OCI-LY7 (cell line): Measurements from ENCODE around the gene PTPRT. TPM values are rescaled to one million over a fixed set of nuclear protein-coding genes. Genes with fewer than 3 reads are reported as not detected.

Experiments used
- BruUV-seq: library from RNA; stranded (reverse); fragments of 400-500 nt; replicated peaks from 2 replicates; lab custom pipeline; 2021; lab: Mats Ljungman, UMichigan
- CTCF ChIA-PET: fragments of 300-600 bp; sonication (Branson Sonifier 250); formaldehyde crosslinking; loops from one replicate; lab custom pipeline; 2022; ENCODE audit warnings: antibody characterized with exemption; ENCODE audit not compliant: unreplicated experiment; lab: Charles Lee
- POLR2A ChIA-PET: fragments of 300-600 bp; sonication (Branson Sonifier 250); formaldehyde crosslinking; loops from one replicate; lab custom pipeline; 2022; ENCODE audit warnings: antibody characterized with exemption; lab: Charles Lee
- DNase-seq: peaks from one replicate; pipeline ENCODE4 v3.0.0-alpha.2; 2015; ENCODE audit warnings: low spot score
- H2AFZ ChIP-seq: fragments of 200-600 bp; sonication (generic), shearing (Covaris generic); 2 replicates; pipeline ENCODE4 v1.6.1; 2014; ENCODE audit warnings: mild to moderate bottlenecking, antibody characterized with exemption, low read length, moderate library complexity
- H3K27ac ChIP-seq: fragments of 200-600 bp; sonication (generic); 2 replicates; pipeline ENCODE4 v1.5.1; 2014; ENCODE audit warnings: mixed run types, low read depth, mild to moderate bottlenecking, moderate library complexity, low read length, inconsistent platforms; ENCODE audit not compliant: poor library complexity, severe bottlenecking
- H3K36me3 ChIP-seq: fragments of 200-600 bp; sonication (generic); 2 replicates; pipeline ENCODE4 v1.6.1; 2014; ENCODE audit warnings: mild to moderate bottlenecking, antibody characterized with exemption, low read length, moderate library complexity, mixed read lengths; ENCODE audit not compliant: insufficient read depth
- H3K4me1 ChIP-seq: fragments of 200-600 bp; sonication (generic); 2 replicates; pipeline ENCODE4 v1.5.1; 2014; ENCODE audit warnings: mild to moderate bottlenecking, low read length; ENCODE audit not compliant: insufficient read depth, poor library complexity, severe bottlenecking
- H3K4me2 ChIP-seq: fragments of 200-600 bp; sonication (generic); 2 replicates; pipeline ENCODE4 v1.6.1; 2014; ENCODE audit warnings: mild to moderate bottlenecking, low read length
- H3K4me3 ChIP-seq: fragments of 200-600 bp; sonication (generic); 2 replicates; pipeline ENCODE4 v1.5.1; 2014; ENCODE audit warnings: mild to moderate bottlenecking, low read depth, low read length; ENCODE audit not compliant: poor library complexity, severe bottlenecking
- H3K79me2 ChIP-seq: fragments of 200-600 bp; sonication (generic); 2 replicates; pipeline ENCODE4 v1.6.1; 2016; ENCODE audit warnings: low read depth, mild to moderate bottlenecking, low read length, moderate library complexity, mixed read lengths; ENCODE audit not compliant: insufficient read depth
- H3K9me2 ChIP-seq: fragments of 200-600 bp; sonication (generic); 2 replicates; pipeline ENCODE4 v1.6.1; 2016; ENCODE audit warnings: mild to moderate bottlenecking, low read length, mixed read lengths; ENCODE audit not compliant: insufficient read depth
- H3K9me3 ChIP-seq: fragments of 200-600 bp; sonication (generic); 2 replicates; pipeline ENCODE4 v1.6.1; 2014; ENCODE audit warnings: mild to moderate bottlenecking, mixed run types, low read length, mixed read lengths
- H4K20me1 ChIP-seq: fragments of 200-600 bp; sonication (generic); 2 replicates; pipeline ENCODE4 v1.6.1; 2014; ENCODE audit warnings: mild to moderate bottlenecking, antibody characterized with exemption, low read length, moderate library complexity, mixed read lengths; ENCODE audit not compliant: insufficient read depth
- CTCF ChIP-seq: fragments of 200-600 bp; sonication (generic); conservative IDR thresholded peaks from 2 replicates; pipeline ENCODE4 v1.5.1; 2014; ENCODE audit warnings: mild to moderate bottlenecking, antibody characterized with exemption, low read length, moderate library complexity, mixed read lengths
- EZH2phosphoT487 ChIP-seq: fragments of 200-600 bp; sonication (generic); IDR thresholded peaks from 2 replicates; pipeline ENCODE4 v1.6.1; 2018; ENCODE audit warnings: low read depth, borderline replicate concordance, mild to moderate bottlenecking, mixed run types, antibody characterized with exemption, low read length, moderate library complexity, mixed read lengths
- intact Hi-C: fragments of 100-400 bp; cut with micrococcal nuclease; formaldehyde crosslinking; loops from one replicate; pipeline ENCODE4 v1.10.0; 2022; ENCODE audit not compliant: unreplicated experiment
- total RNA-seq, 2 experiments: library from RNA; depleted of rRNA in 1 of 2; stranded (reverse); fragments of >200 nt in 1 of 2; shearing (Covaris generic) in 1 of 2; gene quantifications; 2 replicates each; pipeline ENCODE4 v1.2.3, GENCODE V29; 2014 to 2022

The PTPRT gene
- total RNA-seq, 2 experiments from 2014 or later: not detected

DNA sequence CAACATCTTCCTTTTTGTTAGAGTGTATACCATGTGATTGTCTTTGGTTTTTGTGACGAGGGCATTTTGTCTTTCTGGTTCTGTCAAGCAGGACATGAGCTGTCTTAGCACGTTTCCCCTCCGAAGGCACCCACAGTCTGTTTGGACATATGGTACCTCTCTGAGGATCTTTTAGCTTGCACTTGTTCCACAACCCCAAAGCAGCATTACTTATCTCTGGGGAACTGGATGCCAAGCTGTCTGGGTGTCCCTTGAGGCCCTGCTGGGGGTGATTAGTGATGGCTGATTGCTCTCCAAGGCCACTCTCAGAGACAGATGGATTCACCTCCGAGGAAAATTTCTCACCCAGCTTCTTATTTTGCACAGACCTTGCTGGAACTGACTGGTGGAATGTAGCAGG, 1126.6 kb downstream of the PTPRT start:
- CTCF ChIA-PET: no interaction called here

DNA sequence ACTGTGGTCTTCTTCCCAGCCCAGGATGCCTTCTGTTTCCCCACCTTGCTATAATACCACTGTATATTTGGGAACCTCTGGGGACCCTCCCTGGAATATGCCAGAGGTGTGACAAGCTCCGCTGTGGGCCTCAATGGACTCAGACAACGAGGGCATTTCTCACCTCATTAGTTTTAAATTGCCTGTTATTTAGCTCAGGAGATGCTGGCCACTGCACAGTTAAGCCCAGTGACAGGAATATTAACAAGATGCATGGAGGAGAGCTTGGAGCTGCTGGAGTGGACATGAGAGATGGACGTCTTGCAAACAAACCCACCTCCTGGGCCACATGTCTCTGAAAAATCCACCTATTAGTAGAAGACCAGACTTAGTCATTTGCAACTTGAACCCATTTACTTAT, 1136.4 kb downstream of the PTPRT start:
- TF ChIP-seq CTCF (no peak), EZH2phosphoT487 (no peak)

More for the DNA sequence above, 1126.6 kb downstream of the PTPRT start:
- Histone ChIP-seq H3K4me1 (no peaks in the 10 kb centered on the region), H2AFZ (no peak overlapping the region), H3K27ac (no peak overlapping the region), H3K9me3 (no peaks in the 10 kb centered on the region), H3K4me3 (no peak overlapping the region), H3K79me2 (no peaks in the 10 kb centered on the region), H4K20me1 (no peaks in the 10 kb centered on the region), H3K9me2 (no peaks in the 10 kb centered on the region), H3K36me3 (no peaks in the 10 kb centered on the region), H3K4me2 (no peak overlapping the region)
- no peak for DNase-seq
- POLR2A ChIA-PET: no interaction called here
- BruUV-seq: no TSS peak
- intact Hi-C loops: no loop called here
- TF ChIP-seq CTCF (no peak), EZH2phosphoT487 (no peak)

GRCh38 chr20:42051921-42052320, 1137.8 kb downstream of the PTPRT start:
- H3K9me3 ChIP-seq: no peaks in the 10 kb centered on the region
- no peak for DNase-seq
- H3K4me2 ChIP-seq: no peak overlapping the region
- no peak overlapping the region for H3K27ac ChIP-seq
- intact Hi-C loops: no loop called here
- no peaks in the 10 kb centered on the region for H4K20me1 ChIP-seq
- TF ChIP-seq EZH2phosphoT487 (no peak), CTCF (no peak)
- H3K4me3 ChIP-seq: no peak overlapping the region
- H3K36me3 ChIP-seq: no peaks in the 10 kb centered on the region
- H3K4me1 ChIP-seq: no peaks in the 10 kb centered on the region
- CTCF ChIA-PET: no interaction called here
- POLR2A ChIA-PET: no interaction called here
- H3K79me2 ChIP-seq: no peaks in the 10 kb centered on the region
- H3K9me2 ChIP-seq: no peaks in the 10 kb centered on the region
- no peak overlapping the region for H2AFZ ChIP-seq
- BruUV-seq: no TSS peak

More for the DNA sequence above, 1136.4 kb downstream of the PTPRT start:
- Histone ChIP-seq H3K36me3 (no peaks in the 10 kb centered on the region), H3K4me2 (no peak overlapping the region), H3K9me2 (no peaks in the 10 kb centered on the region), H3K9me3 (no peaks in the 10 kb centered on the region), H2AFZ (no peak overlapping the region), H3K79me2 (no peaks in the 10 kb centered on the region), H4K20me1 (no peaks in the 10 kb centered on the region), H3K27ac (no peak overlapping the region), H3K4me3 (no peak overlapping the region), H3K4me1 (no peaks in the 10 kb centered on the region)
- intact Hi-C loops: no loop called here
- ChIA-PET POLR2A (no interaction called here), CTCF (no interaction called here)
- no peak for DNase-seq
- no TSS peak for BruUV-seq
